ENCODE results near the gene ENTHD1. TPM values are rescaled to one million over a fixed set of nuclear protein-coding genes. Genes with fewer than 3 reads are reported as not detected.

ENTHD1 gene
- total and polyA plus RNA-seq, 9 of the 15 experiments (the other 6 are each of a cell fraction or from before 2014, with no cell fraction given): 0.13 to 0.98 (median 0.35) TPM

GRCh38 chr22:39900306-39901227, 7.0 kb upstream of the ENTHD1 start, which contains the start of gene GRAP2:
TSS of gene GRAP2 (plus strand) at chr22:39901084. CDS start at chr22:39947107, 46,023 bp downstream.
- in situ Hi-C loops (cut with MboI) (no loop called here), intact Hi-C loops (cut with micrococcal nuclease) (no loop called here)
- Histone ChIP-seq H3K9me1 (ENCODE audit: control insufficient read depth, insufficient read depth, low read length) (no peaks in the 10 kb centered on the region), H3K9me3 (replicated peaks; ENCODE audit: control insufficient read depth, insufficient read depth, low read depth, low read length) (no peaks in the 10 kb centered on the region), H3K36me3 (ENCODE audit: control insufficient read depth, insufficient read depth, low read length) (no peaks in the 10 kb centered on the region), H3K4me2 (ENCODE audit: insufficient read depth, low read length) (peak within 1 kb of the TSS; percentile 65), H3K4me1 (replicated peaks in 1 of 2; ENCODE audit: control insufficient read depth in 2 of 2, insufficient read depth in 2 of 2, low read length in 2 of 2) (peaks cover 0 to 9% of the 10 kb centered on the region in 2 experiments; a peak in 2 of 5 replicates), H3K79me2 (ENCODE audit: control insufficient read depth, insufficient read depth, low read length) (peaks cover 45% of the 10 kb centered on the region; the same call in 2 of the 3 replicates), H3K4me3 (peak within 1 kb of the TSS; percentile 32), H3K9ac (ENCODE audit: insufficient read depth in 1 of 2, low read depth in 2 of 2, low read length in 2 of 2) (peak within 1 kb of the TSS; percentile 12 to 34), H4K20me1 (replicated peaks; ENCODE audit: control insufficient read depth, insufficient read depth, low read length) (no peaks in the 10 kb centered on the region), H3K27me3 (ENCODE audit: control insufficient read depth in 2 of 2, insufficient read depth in 2 of 2, low read length in 2 of 2) (no peaks in the 10 kb centered on the region), H2AFZ (ENCODE audit: low read depth, low read length) (peak within 1 kb of the TSS; percentile 77), H3K27ac (ENCODE audit: extremely low read depth, low read depth, low read length) (peak within 1 kb of the TSS; percentile 60; the same call in 1 of the 3 replicates)
- ChIA-PET POLR2A (interaction anchor here (1.0 kb wide), 1 partner anchor 12 kb away, joined by 3 read pairs; no protein-coding TSS in a partner anchor), CTCF (ENCODE audit: low intra/inter-chr PET ratio) (no interaction called here)
- peak in 2 of 4 experiments; percentile 32 to 69 for DNase-seq (ENCODE audit: extremely low read depth in 1 of 4, low spot score in 3 of 4)
- ATAC-seq: peak; percentile 91
- peak; percentile 70 for FAIRE-seq
- WGBS (ENCODE audit: insufficient coverage, low coverage, missing lambda C conversion rate): 0% methylated on average over 4 of the region's 4 CpGs
- no TSS peak for BruUV-seq (replicated peaks)
- peak; percentile 38; the same call in 1 of the 2 replicates for TF ChIP-seq ZNF316 (IDR thresholded peaks at IDR 0.05)
- no peak for TF ChIP-seq MTA3 (IDR thresholded peaks at IDR 0.05; ENCODE audit: borderline replicate concordance)
- no peak for TF ChIP-seq GTF2F1 (IDR thresholded peaks at IDR 0.05; ENCODE audit: low read depth, low read length)
- 0 out of 4 replicates have a peak, but pooled peaks of 1 of the 2 experiments have one; percentile 59 for TF ChIP-seq UBTF (IDR thresholded peaks at IDR 0.05; ENCODE audit: borderline replicate concordance in 1 of 2, low read depth in 2 of 2, low read length in 2 of 2)
- TF ChIP-seq POLR2A (conservative IDR thresholded peaks at IDR 0.05): peak; percentile 37; the same call in 1 of the 2 replicates
- peak; percentile 38; the same call in 1 of the 2 replicates for TF ChIP-seq POLR2H (tag; IDR thresholded peaks at IDR 0.05; ENCODE audit: low read depth)
- TF ChIP-seq EZH2 (IDR thresholded peaks at IDR 0.05; ENCODE audit: borderline replicate concordance, low read depth, low read length): no peak
- peak; percentile 34 for TF ChIP-seq POLR2B (IDR thresholded peaks at IDR 0.05; ENCODE audit: low read depth, partially characterized antibody)
- TF ChIP-seq MAZ (CRISPR knock-in tag; conservative IDR thresholded peaks at IDR 0.05 in 1 of 2, IDR thresholded peaks at IDR 0.05 in 1 of 2): peak in 1 of 2 experiments; percentile 47; a peak in 1 of 4 replicates
- TF ChIP-seq TBP (optimal IDR thresholded peaks at IDR 0.05; ENCODE audit: low read depth, low read length): peak; percentile 32
- peak; percentile 98 for TF ChIP-seq HMBOX1 (IDR thresholded peaks at IDR 0.05)
- peak; percentile 24; the same call in 1 of the 2 replicates for TF ChIP-seq ZNF592 (IDR thresholded peaks at IDR 0.05)
- TF ChIP-seq ZNF263 (CRISPR knock-in tag; IDR thresholded peaks at IDR 0.05; ENCODE audit: borderline replicate concordance): peak; percentile 59; the same call in 1 of the 2 replicates

Measured in K562 (cell line).